ENCODE measurements around the gene NKX2-3.

GRCh38 chr10:99519690-99520039 is 13.1 kb upstream of the NKX2-3 start:
- no peak for TF ChIP-seq CTCF (tag by site-specific recombination; IDR thresholded peaks at IDR 0.05)
- TF ChIP-seq ZNF791 (tag by site-specific recombination; IDR thresholded peaks at IDR 0.05) = no peak
- no peak for TF ChIP-seq ZNF274 (IDR thresholded peaks at IDR 0.05; ENCODE audit: low read length)
- no peak for TF ChIP-seq ZNF274 (tag by site-specific recombination; IDR thresholded peaks at IDR 0.05; ENCODE audit: borderline replicate concordance)
